Eye (tissue), 1 donor: ENCODE data around the gene AGBL1.
A peak's percentile ranks its signal among the peaks of the same experiment; 100 is the strongest.

ENCODE experiments used
- DNase-seq: peaks from one replicate; pipeline ENCODE4 v3.0.0-alpha.2; 2015

Gene AGBL1

GRCh38 chr15:86743283-86743903 lies 663.7 kb downstream of the AGBL1 start:
- peak; percentile 56 for DNase-seq

GRCh38 chr15:86744198-86744780 lies 664.6 kb downstream of the AGBL1 start:
- DNase-seq, result no peak

- DNase-seq, result no peak
Observed at GRCh38 chr15:86751116-86751515, 671.4 kb downstream of the AGBL1 start.

GRCh38 chr15:86754846-86755245 lies 675.2 kb downstream of the AGBL1 start:
- DNase-seq, result no peak

- DNase-seq, result no peak
Observed at GRCh38 chr15:86756688-86757087, 677.0 kb downstream of the AGBL1 start.

- DNase-seq, result no peak
Observed at GRCh38 chr15:86759800-86760523, 680.3 kb downstream of the AGBL1 start.

- DNase-seq, result no peak
Observed at GRCh38 chr15:86762874-86763273, 683.2 kb downstream of the AGBL1 start.

- DNase-seq, result no peak
Observed at GRCh38 chr15:86764021-86764420, 684.4 kb downstream of the AGBL1 start.

- DNase-seq, result peak; percentile 41
Observed at GRCh38 chr15:86765281-86765680, 685.6 kb downstream of the AGBL1 start.

- DNase-seq, result no peak
Observed at GRCh38 chr15:86772369-86773059, 692.8 kb downstream of the AGBL1 start.

GRCh38 chr15:86773736-86774135 lies 694.1 kb downstream of the AGBL1 start:
- peak; percentile 63 for DNase-seq

- no peak for DNase-seq
Observed at GRCh38 chr15:86776145-86776544, 696.5 kb downstream of the AGBL1 start.

GRCh38 chr15:86796521-86796920 lies 716.9 kb downstream of the AGBL1 start:
- no peak for DNase-seq

GRCh38 chr15:86797135-86797534 lies 717.5 kb downstream of the AGBL1 start:
- DNase-seq, result no peak

- no peak for DNase-seq
Observed at GRCh38 chr15:86799226-86799625, 719.6 kb downstream of the AGBL1 start.

- DNase-seq, result no peak
Observed at GRCh38 chr15:86802244-86802643, 722.6 kb downstream of the AGBL1 start.

GRCh38 chr15:86804406-86804805 lies 724.7 kb downstream of the AGBL1 start:
- no peak for DNase-seq

- DNase-seq, result no peak
Observed at GRCh38 chr15:86810329-86810728, 730.7 kb downstream of the AGBL1 start.

GRCh38 chr15:86813892-86814291 lies 734.2 kb downstream of the AGBL1 start:
- no peak for DNase-seq

- peak; percentile 15 for DNase-seq
Observed at GRCh38 chr15:86829245-86829644, 749.6 kb downstream of the AGBL1 start.

GRCh38 chr15:86830304-86830703 lies 750.6 kb downstream of the AGBL1 start:
- DNase-seq, result no peak

- no peak for DNase-seq
Observed at GRCh38 chr15:86833595-86833994, 753.9 kb downstream of the AGBL1 start.

- DNase-seq, result no peak
Observed at GRCh38 chr15:86834115-86834863, 754.6 kb downstream of the AGBL1 start.
